ENCODE data around the gene PROCR. TPM values are rescaled to one million over a fixed set of nuclear protein-coding genes. Genes with fewer than 3 reads are reported as not detected.

The PROCR gene
- total RNA-seq, 1 donor from 2014 or later: 10.5 TPM

GRCh38 chr20:35226126-35226883 is 54.4 kb downstream of the PROCR start, which contains the start of gene MMP24:
Gene MMP24, plus strand, starts transcription at chr20:35226690. Its CDS starts 49 bp downstream, at chr20:35226739.
- intact Hi-C loops (cut with DNase I): no loop called here
- DNase-seq (ENCODE audit: missing footprints) (no peak), ATAC-seq (no peak)

Other genes starting within 250 kb of the PROCR start
- 17.6 TPM for gene GSS, start 216.3 kb upstream of the PROCR start, total RNA-seq
- gene MYH7B, start 216.2 kb upstream of the PROCR start, total RNA-seq: 230 TPM
- gene TRPC4AP, start 79.3 kb upstream of the PROCR start, total RNA-seq: 35.3 TPM
- 12.7 TPM for gene EDEM2, start 24.7 kb upstream of the PROCR start, total RNA-seq
- gene MMP24, start 54.6 kb downstream of the PROCR start, total RNA-seq: 0.35 TPM
- 50.1 TPM for gene MMP24OS, start 106.0 kb downstream of the PROCR start, total RNA-seq
- gene EIF6, start 112.7 kb downstream of the PROCR start, total RNA-seq: 36.5 TPM
- not detected for gene FAM83C, start 120.4 kb downstream of the PROCR start, total RNA-seq
- 148 TPM for gene UQCC1, start 239.9 kb downstream of the PROCR start, total RNA-seq